MCF 10A (cell line): Measurements from ENCODE around the gene TLE6. TPM values are rescaled to one million over a fixed set of nuclear protein-coding genes. Genes with fewer than 3 reads are reported as not detected.
"Not testable (repeated sequence)": the region's sequence is repeated elsewhere in the genome, so short reads cannot be mapped to it uniquely, and the experiment has no call there.

Source experiments
- Bru-seq: library from RNA; stranded (reverse); fragments of 400-500 nt; gene quantifications from one replicate; lab custom pipeline; 2021; lab: Mats Ljungman, UMichigan
- BruChase-seq, 2 experiments: library from RNA; stranded (reverse); fragments of 400-500 nt; gene quantifications; one replicate each; lab custom pipeline; 2021; lab: Mats Ljungman, UMichigan
- BruUV-seq: library from RNA; stranded (reverse); fragments of 400-500 nt; replicated peaks from 2 replicates; lab custom pipeline; 2021; lab: Mats Ljungman, UMichigan
- CTCF ChIA-PET: fragments of 300-600 bp; sonication (Branson Sonifier 250); formaldehyde crosslinking; extraction: SDS; loops from one replicate; lab custom pipeline; 2021; ENCODE audit warnings: antibody characterized with exemption, inconsistent platforms; lab: Yijun Ruan, JAX
- POLR2A ChIA-PET: fragments of 300-600, 350-650 bp; sonication (Branson Sonifier 250); formaldehyde crosslinking; extraction: SDS; loops from one replicate; lab custom pipeline; 2020; ENCODE audit warnings: antibody characterized with exemption, inconsistent platforms; lab: Yijun Ruan, JAX
- DNase-seq: peaks from one replicate; pipeline ENCODE4 v3.0.0-alpha.2; 2018; ENCODE audit not compliant: unreplicated experiment
- H3K27ac Mint-ChIP-seq: one replicate; pipeline ENCODE4 v1.8.0; 2022; ENCODE audit warnings: mild to moderate bottlenecking, low read depth, mixed read lengths; ENCODE audit not compliant: unreplicated experiment
- H3K27me3 Mint-ChIP-seq: one replicate; pipeline ENCODE4 v1.8.0; 2022; ENCODE audit warnings: mixed read lengths; ENCODE audit not compliant: insufficient read depth, unreplicated experiment
- H3K36me3 Mint-ChIP-seq: one replicate; pipeline ENCODE4 v1.8.0; 2022; ENCODE audit warnings: mild to moderate bottlenecking, moderate library complexity, mixed read lengths; ENCODE audit not compliant: insufficient read depth, unreplicated experiment
- H3K4me1 Mint-ChIP-seq: one replicate; pipeline ENCODE4 v1.8.0; 2022; ENCODE audit warnings: mixed read lengths; ENCODE audit not compliant: insufficient read depth, unreplicated experiment
- H3K4me3 Mint-ChIP-seq: one replicate; pipeline ENCODE4 v1.8.0; 2022; ENCODE audit warnings: mild to moderate bottlenecking, moderate library complexity, mixed read lengths; ENCODE audit not compliant: unreplicated experiment
- H3K9me3 Mint-ChIP-seq: one replicate; pipeline ENCODE4 v1.8.0; 2022; ENCODE audit warnings: mixed read lengths; ENCODE audit not compliant: unreplicated experiment
- intact Hi-C: fragments of 100-400 bp; cut with micrococcal nuclease; formaldehyde crosslinking; loops from 2 replicates; pipeline ENCODE4 v1.14.1; 2022
- long read RNA-seq: library from polyadenylated mRNA; stranded (forward); transcript quantifications from one replicate; pipeline ENCODE4 v2.0.0, GENCODE V29; 2022
- total RNA-seq: library from RNA; stranded (reverse); gene quantifications from 2 replicates; pipeline ENCODE4 v1.2.3, GENCODE V29; 2022
- TF ChIP-seq, protein P1 (sequence below): fragments of 200-600 bp; IDR thresholded peaks from one replicate; pipeline ENCODE4 v1.8.0; 2022; ENCODE audit warnings: antibody characterized with exemption, mild to moderate bottlenecking; ENCODE audit not compliant: unreplicated experiment

TLE6 gene
- total RNA-seq (0.89 and 2.9 TPM in 2 replicates), Bru-seq, nascent RNA (percentile 17 among the genes with signal in this experiment), BruChase-seq, experiment 1, labeled RNA remaining after a 6-hour chase (percentile 16 among the genes with signal in this experiment), BruChase-seq, experiment 2, labeled RNA remaining after a 2-hour chase (percentile 22 among the genes with signal in this experiment)
- long read RNA-seq, result 0 reads

DNA sequence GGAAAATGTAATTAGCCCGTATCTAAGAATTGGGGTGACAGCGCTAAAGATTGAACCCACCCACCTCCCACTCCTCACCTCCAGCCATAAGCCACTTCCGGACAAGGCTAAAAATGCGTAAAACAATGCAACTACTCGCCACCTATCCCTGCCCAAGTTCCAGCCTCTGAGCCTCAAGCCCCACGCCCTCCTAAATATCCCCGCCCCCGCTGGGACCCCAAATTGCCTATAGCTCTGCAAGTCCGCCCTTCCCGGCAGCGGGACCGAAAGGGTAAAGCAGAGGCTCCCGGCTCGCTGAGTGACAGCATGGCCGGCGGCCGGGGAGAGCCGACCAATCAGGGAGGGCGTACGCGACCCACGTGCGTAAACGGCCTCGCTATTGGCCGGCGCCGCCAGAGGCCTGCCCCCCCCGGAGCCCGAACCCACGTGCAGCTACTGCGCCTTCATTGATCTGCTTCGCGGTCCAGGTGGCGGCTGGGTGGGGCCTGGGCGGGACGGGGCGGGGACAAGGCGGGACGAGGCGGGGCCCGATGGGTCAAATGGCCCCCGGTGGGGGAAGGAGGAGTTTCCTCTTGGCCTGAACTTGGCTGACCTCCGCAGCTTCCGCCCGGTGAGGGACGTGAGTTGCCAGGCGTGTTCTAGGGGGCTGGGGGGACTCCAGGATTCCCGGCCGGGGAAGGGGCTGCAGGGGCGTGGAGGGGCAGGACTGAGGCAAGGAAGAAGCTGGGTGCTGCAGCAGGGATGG is at the start of gene TLE6:
Gene TLE6 (plus strand): TSS at position 564 of the 745 bp plus-strand sequence. CDS start 670 bp downstream, outside the sequence.
- DNase-seq, result peak; percentile 96
- CTCF ChIA-PET, result interaction anchor here (0.7 to 1.1 kb wide), 3 partner anchors 16 to 151 kb away, joined by 3 to 5 read pairs (median 3); no protein-coding TSS in a partner anchor
- POLR2A ChIA-PET, result interaction anchor here (0.6 to 2.9 kb wide), 10 partner anchors 9 to 208 kb away, joined by 3 to 14 read pairs (median 4); partner anchors contain the start of genes SGTA and ZNF57

DNA sequence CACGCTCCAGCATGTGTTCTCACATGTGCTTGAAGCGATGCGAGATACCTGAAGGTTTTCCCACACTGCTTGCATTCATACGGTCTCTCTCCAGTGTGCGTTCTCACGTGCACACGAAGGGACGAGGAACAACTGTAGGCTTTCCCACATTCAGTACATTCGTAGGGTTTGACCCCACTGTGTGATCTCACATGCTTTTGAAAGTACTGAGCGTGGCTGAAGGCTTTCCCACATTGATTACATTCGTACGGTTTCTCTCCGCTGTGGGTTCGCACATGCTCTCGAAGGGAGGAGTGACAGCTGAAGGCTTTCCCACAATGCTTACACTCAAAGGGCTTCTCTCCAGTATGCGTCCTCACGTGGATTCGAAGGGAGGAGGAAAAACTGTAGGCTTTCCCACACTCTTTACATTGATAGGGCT is 43.9 kb upstream of the TLE6 start:
- intact Hi-C loops, result no loop called here
- H3K36me3 Mint-ChIP-seq, result peaks cover 66% of the 10 kb centered on the region
- no TSS peak for BruUV-seq
- CTCF ChIA-PET, result interaction anchor here (1.5 kb wide), 1 partner anchor 46 kb away, joined by 5 read pairs; no protein-coding TSS in a partner anchor
- peaks cover 22% of the 10 kb centered on the region for H3K9me3 Mint-ChIP-seq
- POLR2A ChIA-PET, result no interaction called here
- no peak overlapping the region for H3K4me3 Mint-ChIP-seq
- TF ChIP-seq, protein P1, sequence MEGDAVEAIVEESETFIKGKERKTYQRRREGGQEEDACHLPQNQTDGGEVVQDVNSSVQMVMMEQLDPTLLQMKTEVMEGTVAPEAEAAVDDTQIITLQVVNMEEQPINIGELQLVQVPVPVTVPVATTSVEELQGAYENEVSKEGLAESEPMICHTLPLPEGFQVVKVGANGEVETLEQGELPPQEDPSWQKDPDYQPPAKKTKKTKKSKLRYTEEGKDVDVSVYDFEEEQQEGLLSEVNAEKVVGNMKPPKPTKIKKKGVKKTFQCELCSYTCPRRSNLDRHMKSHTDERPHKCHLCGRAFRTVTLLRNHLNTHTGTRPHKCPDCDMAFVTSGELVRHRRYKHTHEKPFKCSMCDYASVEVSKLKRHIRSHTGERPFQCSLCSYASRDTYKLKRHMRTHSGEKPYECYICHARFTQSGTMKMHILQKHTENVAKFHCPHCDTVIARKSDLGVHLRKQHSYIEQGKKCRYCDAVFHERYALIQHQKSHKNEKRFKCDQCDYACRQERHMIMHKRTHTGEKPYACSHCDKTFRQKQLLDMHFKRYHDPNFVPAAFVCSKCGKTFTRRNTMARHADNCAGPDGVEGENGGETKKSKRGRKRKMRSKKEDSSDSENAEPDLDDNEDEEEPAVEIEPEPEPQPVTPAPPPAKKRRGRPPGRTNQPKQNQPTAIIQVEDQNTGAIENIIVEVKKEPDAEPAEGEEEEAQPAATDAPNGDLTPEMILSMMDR, result no peak
- H3K27me3 Mint-ChIP-seq, result no peaks in the 10 kb centered on the region
- no peaks in the 10 kb centered on the region for H3K4me1 Mint-ChIP-seq
- DNase-seq, result no peak
- H3K27ac Mint-ChIP-seq, result no peak overlapping the region

More for the DNA sequence above, at the start of gene TLE6:
- Mint-ChIP-seq H3K9me3 (no peaks in the 10 kb centered on the region), H3K27ac (no peak within 1 kb of the TSS), H3K4me3 (peak within 1 kb of the TSS; percentile 78), H3K36me3 (no peaks in the 10 kb centered on the region), H3K4me1 (peaks cover 23% of the 10 kb centered on the region), H3K27me3 (no peaks in the 10 kb centered on the region)
- TF ChIP-seq, protein P1, result no peak
- BruUV-seq, result no TSS peak
- intact Hi-C loops, result loop anchor here (10.0 kb wide), 1 partner anchor 58 kb away; no protein-coding TSS in a partner anchor

DNA sequence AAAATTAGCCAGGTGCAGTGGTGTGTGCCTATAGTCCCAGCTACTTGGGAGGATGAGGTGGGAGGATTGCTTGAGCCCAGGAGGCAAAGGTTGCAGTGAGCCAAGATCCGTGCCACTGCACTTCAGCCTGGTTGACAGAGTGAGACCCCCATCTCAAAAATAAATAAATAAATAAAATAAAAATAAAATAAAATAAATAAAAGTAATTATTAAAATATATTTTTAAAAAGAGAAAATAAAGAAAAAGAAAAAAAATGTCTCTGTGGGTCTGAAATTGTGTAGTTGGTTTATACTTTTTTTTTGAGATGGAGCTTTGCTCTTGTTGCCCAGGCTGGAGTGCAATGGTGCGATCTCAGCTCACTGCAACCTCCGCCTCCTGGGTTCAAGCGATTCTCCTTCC is 41.5 kb upstream of the TLE6 start:
- H3K27me3 Mint-ChIP-seq, DNase-seq, CTCF ChIA-PET, H3K27ac Mint-ChIP-seq, H3K4me3 Mint-ChIP-seq, H3K4me1 Mint-ChIP-seq, BruUV-seq, intact Hi-C loops: not testable (repeated sequence)
- peaks cover 69% of the 10 kb centered on the region for H3K36me3 Mint-ChIP-seq
- peaks cover 18% of the 10 kb centered on the region for H3K9me3 Mint-ChIP-seq
- POLR2A ChIA-PET, result interaction anchor here (0.5 kb wide), 1 partner anchor 33 kb away, joined by 4 read pairs; no protein-coding TSS in a partner anchor

DNA sequence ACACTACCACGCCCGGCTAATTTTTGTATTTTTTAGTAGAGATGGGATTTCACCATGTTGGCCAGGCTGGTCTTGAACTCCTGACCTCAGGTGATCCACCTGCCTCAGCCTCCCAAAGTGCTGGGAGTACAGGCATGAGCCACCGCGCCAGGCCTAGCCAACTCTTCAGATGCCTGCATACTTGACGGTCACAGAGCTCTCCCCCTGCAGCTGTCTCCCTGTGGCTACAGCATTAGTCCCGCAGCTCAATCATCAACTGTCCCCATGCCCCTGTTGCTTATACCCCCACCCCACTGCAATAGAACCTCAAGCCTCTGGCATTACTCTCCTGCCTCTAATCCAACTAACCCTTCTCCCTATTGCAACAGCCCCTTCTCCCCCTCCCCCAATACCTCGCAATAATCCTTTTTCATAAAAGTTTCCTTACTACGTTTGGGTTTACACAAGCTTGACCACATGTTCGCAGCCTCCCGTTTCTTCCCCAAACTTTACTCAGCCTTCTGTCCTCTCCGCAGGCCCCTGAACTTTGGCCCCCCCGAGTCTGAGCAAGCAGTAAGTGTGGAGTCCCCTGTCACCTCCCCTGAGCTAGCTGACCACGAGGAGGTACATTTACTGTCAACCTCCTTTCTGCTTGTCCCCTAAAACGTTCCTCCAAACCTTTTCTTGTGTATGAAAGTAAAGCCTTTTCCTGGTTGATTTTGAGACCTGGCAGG is 34.3 kb upstream of the TLE6 start:
- Mint-ChIP-seq H3K27ac (no peak overlapping the region), H3K27me3 (no peaks in the 10 kb centered on the region), H3K9me3 (no peaks in the 10 kb centered on the region), H3K4me1 (peaks cover 7% of the 10 kb centered on the region), H3K4me3 (no peak overlapping the region), H3K36me3 (peaks cover 25% of the 10 kb centered on the region)
- DNase-seq, result no peak
- TF ChIP-seq, protein P1, result no peak
- no TSS peak for BruUV-seq
- ChIA-PET POLR2A (interaction anchor here (0.7 to 1.8 kb wide), 4 partner anchors 19 to 56 kb away, joined by 3 to 9 read pairs (median 4); partner anchors contain the start of gene ZNF57), CTCF (interaction anchor here (1.3 kb wide), 1 partner anchor 12 kb away, joined by 4 read pairs; no protein-coding TSS in a partner anchor)
- intact Hi-C loops, result no loop called here
